Upper lobe of left lung (tissue), 6 donors: Measurements from ENCODE around the gene RRAS2. TPM values are rescaled to one million over a fixed set of nuclear protein-coding genes. Genes with fewer than 3 reads are reported as not detected.
A peak's percentile ranks its signal among the peaks of the same experiment; 100 is the strongest.

Source experiments
- ATAC-seq, 2 donors: fragments of 200-7000 bp; cut with Tn5 transposase; one replicate each; pipeline ENCODE4 v1.9.1; 2022; ENCODE audit warnings: mild to moderate bottlenecking in 2 of 2, moderate library complexity in 2 of 2; ENCODE audit not compliant: low FRiP score in 2 of 2
- DNase-seq, 2 donors: peaks; one replicate each; pipeline ENCODE4 v3.0.0-alpha.2; 2019 to 2020
- H3K27ac ChIP-seq, 4 donors: fragments of 200-600 bp; sonication (generic); one replicate each; pipeline ENCODE4 v1.5.1; 2016 to 2019
- H3K27me3 ChIP-seq, 4 donors: fragments of 200-600 bp; sonication (generic); one replicate each; pipeline ENCODE4 v1.5.1; 2017 to 2019
- H3K36me3 ChIP-seq, 4 donors: fragments of 200-600 bp; sonication (generic); one replicate each; pipeline ENCODE4 v1.5.1; 2016 to 2019
- H3K4me1 ChIP-seq, 4 donors: fragments of 200-600 bp; sonication (generic); one replicate each; pipeline ENCODE4 v1.5.1; 2018 to 2019
- H3K4me3 ChIP-seq, 4 donors: fragments of 200-600 bp; sonication (generic); one replicate each; pipeline ENCODE4 v1.5.1; 2017 to 2019; ENCODE audit warnings: mild to moderate bottlenecking in 2 of 4, moderate library complexity in 1 of 4
- H3K9me3 ChIP-seq, 4 donors: fragments of 200-600 bp; sonication (generic); one replicate each; pipeline ENCODE4 v1.5.1; 2018 to 2019
- CTCF ChIP-seq, 6 experiments: fragments of 450-650 bp in 4 of 6; fragments of 200-600 bp in 2 of 6; sonication (generic) in 2 of 6; IDR thresholded peaks; one replicate each; pipeline ENCODE4 v1.5.1; 2016 to 2019; ENCODE audit warnings: antibody characterized with exemption in 6 of 6
- EP300 ChIP-seq, 4 donors: sonication (generic); formaldehyde crosslinking; IDR thresholded peaks; one replicate each; pipeline ENCODE4 v1.5.1; 2017; ENCODE audit warnings: antibody characterized with exemption in 4 of 4, control low read depth in 2 of 4
- POLR2A ChIP-seq, 4 donors: fragments of 450-650 bp; IDR thresholded peaks; one replicate each; pipeline ENCODE4 v1.5.1; 2016 to 2017; ENCODE audit warnings: antibody characterized with exemption in 4 of 4, mild to moderate bottlenecking in 2 of 4
- POLR2AphosphoS5 ChIP-seq, 2 donors: sonication (generic); formaldehyde crosslinking; IDR thresholded peaks; one replicate each; pipeline ENCODE4 v1.5.1; 2017; ENCODE audit warnings: antibody characterized with exemption in 2 of 2
- WGBS, 2 donors: methylation state at CpG; one replicate each; pipeline ENCODE4 v1.1.5; 2017 to 2018; 5-methylcytosine and 5-hydroxymethylcytosine counted together
- total RNA-seq, 6 donors: library from RNA; depleted of rRNA in 4 of 6; stranded (reverse); fragments of >200 nt in 4 of 6; gene quantifications; one replicate each; pipeline versions ENCODE4 v1.1.0 to v1.2.1, GENCODE V29; 2016 to 2021
- donor health status: DM: no; HTN: no; CAD: no; lungs with moderate emphysema.
- donor health status: DM: no; HTN: yes; CAD: no; lungs with severe emphysema.

The RRAS2 gene
- total RNA-seq, 6 donors from 2014 or later: 23.0 to 70.4 (median 40.2) TPM

- ATAC-seq (peak; percentile 37 to 73), DNase-seq (peak in 1 of 2 donors; percentile 24)
Measured at GRCh38 chr11:14237444-14237961, 121.5 kb downstream of the RRAS2 start.

GRCh38 chr11:14235701-14236100, 123.3 kb downstream of the RRAS2 start:
- H3K4me1 ChIP-seq: peaks cover 0 to 12% (median 1%) of the 10 kb centered on the region in 4 donors
- WGBS, 2 donors: 77 to 89% methylated on average over 1 of the region's 1 CpG
- H3K9me3 ChIP-seq: no peaks in the 10 kb centered on the region

More at GRCh38 chr11:14237444-14237961, 121.5 kb downstream of the RRAS2 start:
- WGBS, 2 donors: 55 to 56% methylated on average over 9 of the region's 9 CpGs
- Histone ChIP-seq H3K9me3 (no peaks in the 10 kb centered on the region), H3K4me3 (no peak overlapping the region), H3K36me3 (no peaks in the 10 kb centered on the region), H3K27ac (no peak overlapping the region), H3K27me3 (no peaks in the 10 kb centered on the region), H3K4me1 (peaks cover 0 to 12% (median 1%) of the 10 kb centered on the region in 4 donors)
- TF ChIP-seq POLR2A (IDR thresholded peaks at IDR 0.05): no peak
- TF ChIP-seq CTCF (IDR thresholded peaks at IDR 0.05): no peak
- TF ChIP-seq POLR2AphosphoS5 (IDR thresholded peaks at IDR 0.05): no peak
- TF ChIP-seq EP300 (IDR thresholded peaks at IDR 0.05): no peak

GRCh38 chr11:14234446-14234845, 124.5 kb downstream of the RRAS2 start:
- 82 to 88% methylated on average over 6 of the region's 6 CpGs for WGBS, 2 donors
- no peak for TF ChIP-seq CTCF (IDR thresholded peaks at IDR 0.05)
- H3K9me3 ChIP-seq: no peaks in the 10 kb centered on the region
- DNase-seq: no peak
- no peaks in the 10 kb centered on the region for H3K27me3 ChIP-seq
- no peak overlapping the region for H3K27ac ChIP-seq
- no peak for ATAC-seq
- H3K36me3 ChIP-seq: no peaks in the 10 kb centered on the region
- peaks cover 0 to 12% (median 1%) of the 10 kb centered on the region in 4 donors for H3K4me1 ChIP-seq
- no peak overlapping the region for H3K4me3 ChIP-seq

More at GRCh38 chr11:14235701-14236100, 123.3 kb downstream of the RRAS2 start:
- Histone ChIP-seq H3K4me3 (no peak overlapping the region), H3K27ac (no peak overlapping the region), H3K36me3 (no peaks in the 10 kb centered on the region), H3K27me3 (no peaks in the 10 kb centered on the region)
- DNase-seq: no peak
- TF ChIP-seq CTCF (IDR thresholded peaks at IDR 0.05) (no peak), POLR2AphosphoS5 (IDR thresholded peaks at IDR 0.05) (no peak), EP300 (IDR thresholded peaks at IDR 0.05) (no peak), POLR2A (IDR thresholded peaks at IDR 0.05) (no peak)
- ATAC-seq: no peak

- Histone ChIP-seq H3K4me3 (no peak overlapping the region), H3K4me1 (peaks cover 0 to 10% (median 1%) of the 10 kb centered on the region in 4 donors), H3K9me3 (no peaks in the 10 kb centered on the region), H3K27me3 (no peaks in the 10 kb centered on the region), H3K27ac (no peak overlapping the region), H3K36me3 (no peaks in the 10 kb centered on the region)
- peak in 1 of 2 donors; percentile 36 for DNase-seq
- TF ChIP-seq POLR2AphosphoS5 (IDR thresholded peaks at IDR 0.05) (no peak), CTCF (IDR thresholded peaks at IDR 0.05) (peak in 1 of 6 experiments; percentile 18)
- WGBS, 2 donors: 62 to 67% methylated on average over 6 of the region's 6 CpGs
- no peak for ATAC-seq
Measured at GRCh38 chr11:14232652-14233051, 126.3 kb downstream of the RRAS2 start.

- DNase-seq (no peak), ATAC-seq (no peak)
- H3K4me1 ChIP-seq: no peaks in the 10 kb centered on the region
- no peak overlapping the region for H3K27ac ChIP-seq
- peaks cover 0 to 5% (median 2%) of the 10 kb centered on the region in 4 donors for H3K9me3 ChIP-seq
- H3K27me3 ChIP-seq: no peaks in the 10 kb centered on the region
- H3K36me3 ChIP-seq: no peaks in the 10 kb centered on the region
- TF ChIP-seq POLR2A (IDR thresholded peaks at IDR 0.05) (no peak), POLR2AphosphoS5 (IDR thresholded peaks at IDR 0.05) (no peak), CTCF (IDR thresholded peaks at IDR 0.05) (no peak)
- no peak overlapping the region for H3K4me3 ChIP-seq
- 70% methylated on average over 6 of the region's 6 CpGs for WGBS, 2 donors
Measured at GRCh38 chr11:14230407-14230806, 128.6 kb downstream of the RRAS2 start.
